Astrocyte of the cerebellum (primary cell): ENCODE data around the gene OAS2.

Source experiments
- DNase-seq: peaks from one replicate; pipeline ENCODE4 v3.0.0-alpha.2; 2011; ENCODE audit warnings: low read depth
- H3K4me3 ChIP-seq: 2 replicates; pipeline ENCODE4 v1.5.1; 2011; ENCODE audit warnings: mild to moderate bottlenecking, low read depth, low read length, moderate library complexity
- CTCF ChIP-seq: IDR thresholded peaks from 2 replicates; pipeline ENCODE4 v1.5.1; 2012; ENCODE audit warnings: low read length, low read depth, moderate library complexity, mild to moderate bottlenecking; ENCODE audit errors: missing control alignments
- in situ Hi-C: cut with HindIII; loops from 2 replicates; pipeline ENCODE4 v1.10.0; 2017; ENCODE audit warnings: low sequenced_read_pairs

The OAS2 gene

GRCh38 chr12:113050795-113051194 is 72.5 kb downstream of the OAS2 start:
- no peak for TF ChIP-seq CTCF
- no peak for DNase-seq
- no peak overlapping the region for H3K4me3 ChIP-seq
- in situ Hi-C loops: loop anchor here (25.0 kb wide), 1 partner anchor 112 kb away; no protein-coding TSS in a partner anchor

GRCh38 chr12:113051759-113052158 is 73.4 kb downstream of the OAS2 start:
- DNase-seq: no peak
- H3K4me3 ChIP-seq: no peak overlapping the region
- TF ChIP-seq CTCF: no peak
- in situ Hi-C loops: loop anchor here (25.0 kb wide), 1 partner anchor 111 kb away; no protein-coding TSS in a partner anchor

GRCh38 chr12:113052326-113052725 is 74.0 kb downstream of the OAS2 start:
- H3K4me3 ChIP-seq: no peak overlapping the region
- in situ Hi-C loops: loop anchor here (25.0 kb wide), 1 partner anchor 110 kb away; no protein-coding TSS in a partner anchor
- no peak for TF ChIP-seq CTCF
- DNase-seq: no peak

- no peak for DNase-seq
- no peak for TF ChIP-seq CTCF
- H3K4me3 ChIP-seq: no peak overlapping the region
- in situ Hi-C loops: loop anchor here (25.0 kb wide), 1 partner anchor 107 kb away; no protein-coding TSS in a partner anchor
These were observed 76.7 kb downstream of the OAS2 start for GRCh38 chr12:113054948-113055486.

GRCh38 chr12:113055594-113056380 is 77.5 kb downstream of the OAS2 start:
- TF ChIP-seq CTCF: no peak
- in situ Hi-C loops: loop anchor here (25.0 kb wide), 1 partner anchor 107 kb away; no protein-coding TSS in a partner anchor
- DNase-seq: no peak
- H3K4me3 ChIP-seq: no peak overlapping the region

GRCh38 chr12:113056381-113056630 is 78.0 kb downstream of the OAS2 start:
- TF ChIP-seq CTCF: no peak
- no peak for DNase-seq
- peak overlapping the region; percentile 35 for H3K4me3 ChIP-seq
- in situ Hi-C loops: loop anchor here (25.0 kb wide), 1 partner anchor 106 kb away; no protein-coding TSS in a partner anchor
